ENCODE data around the gene PHF14. TPM values are rescaled to one million over a fixed set of nuclear protein-coding genes. Genes with fewer than 3 reads are reported as not detected.
A peak's percentile ranks its signal among the peaks of the same experiment; 100 is the strongest.

The PHF14 gene
- total and polyA plus RNA-seq, 2 experiments from 2014 or later, result 72.0 to 87.9 TPM

DNA sequence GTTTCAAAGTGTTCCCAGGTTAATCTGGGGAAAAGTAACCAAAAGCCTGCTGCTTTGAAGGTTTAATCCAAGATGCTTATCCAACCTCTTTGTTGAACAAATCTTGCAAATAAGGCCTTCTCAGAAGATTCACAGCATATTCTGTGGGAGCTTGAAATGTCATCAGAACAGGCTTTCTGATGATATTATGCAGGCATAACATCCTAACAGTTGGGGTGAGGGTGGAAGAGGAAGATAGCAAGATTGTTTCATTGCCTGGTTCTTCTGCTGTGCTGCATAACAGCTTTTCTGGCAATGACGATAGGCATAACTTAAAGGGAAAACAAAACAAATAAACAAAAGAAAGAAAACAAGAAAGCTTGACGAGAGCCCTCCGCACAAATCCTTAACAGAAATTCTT is 217.4 kb downstream of the PHF14 start:
- no peak for ATAC-seq
- peaks cover 62% of the 10 kb centered on the region for H3K27me3 ChIP-seq (ENCODE audit: insufficient read depth)
- H3K27ac Mint-ChIP-seq, result no peak overlapping the region

More for the DNA sequence above, 217.4 kb downstream of the PHF14 start:
- Histone ChIP-seq H3K4me2 (0 out of 2 replicates have a peak overlapping the region, but pooled peaks have one; percentile 36), H3K4me1 (ENCODE audit: insufficient read depth) (peaks cover 31% of the 10 kb centered on the region), H3K36me3 (ENCODE audit: insufficient read depth) (no peaks in the 10 kb centered on the region), H3K79me2 (replicated peaks; ENCODE audit: insufficient read depth) (no peaks in the 10 kb centered on the region), H2AFZ (no peak overlapping the region), H3K27ac (ENCODE audit: low read depth) (no peak overlapping the region), H4K20me1 (replicated peaks; ENCODE audit: insufficient read depth) (no peaks in the 10 kb centered on the region), H3K9me2 (ENCODE audit: insufficient read depth) (no peaks in the 10 kb centered on the region), H3F3A (replicated peaks; ENCODE audit: low read depth) (no peaks in the 10 kb centered on the region), H3K4me3 (no peak overlapping the region)
- DNase-seq (ENCODE audit: low spot score), result no peak
- H3K4me1 Mint-ChIP-seq, result peaks cover 51% of the 10 kb centered on the region
- H3K36me3 Mint-ChIP-seq (ENCODE audit: low read depth), result peaks cover 3% of the 10 kb centered on the region; the same call in 1 of the 3 replicates
- peaks cover 40% of the 10 kb centered on the region for H3K27me3 Mint-ChIP-seq (ENCODE audit: insufficient read depth, low read depth, poor library complexity)
- no peak overlapping the region for H3K4me3 Mint-ChIP-seq
- TF ChIP-seq ZNF114 (CRISPR knock-in tag; IDR thresholded peaks at IDR 0.05) (no peak), CREB1 (CRISPR knock-in tag; IDR thresholded peaks at IDR 0.05; ENCODE audit: low read depth) (no peak), POLR2AphosphoS5 (IDR thresholded peaks at IDR 0.05; ENCODE audit: low read depth) (no peak), ZNF462 (CRISPR knock-in tag; IDR thresholded peaks at IDR 0.05) (no peak), REST (IDR thresholded peaks at IDR 0.05; ENCODE audit: unreplicated experiment) (no peak), EZH2phosphoT487 (IDR thresholded peaks at IDR 0.05; ENCODE audit: unreplicated experiment) (no peak), ETS1 (IDR thresholded peaks at IDR 0.05) (no peak)
- peaks cover 3% of the 10 kb centered on the region; the same call in 2 of the 3 replicates for H3K9me3 Mint-ChIP-seq
